ENCODE data around the gene ITGA1. TPM values are rescaled to one million over a fixed set of nuclear protein-coding genes. Genes with fewer than 3 reads are reported as not detected.
"Not testable (repeated sequence)": the region's sequence is repeated elsewhere in the genome, so short reads cannot be mapped to it uniquely, and the experiment has no call there.

The ITGA1 gene
- total and polyA plus RNA-seq, 4 donors, result 17.8 to 152 (median 98.5) TPM

- WGBS, 2 donors, result 18 to 25% methylated on average over 2 of the region's 2 CpGs
- ATAC-seq (ENCODE audit: low FRiP score), result no peak
- no peak overlapping the region for H3K4me3 ChIP-seq (ENCODE audit: low read length in 2 of 2)
These were observed 173.6 kb downstream of the ITGA1 start for GRCh38 chr5:52961274-52961681.

DNA sequence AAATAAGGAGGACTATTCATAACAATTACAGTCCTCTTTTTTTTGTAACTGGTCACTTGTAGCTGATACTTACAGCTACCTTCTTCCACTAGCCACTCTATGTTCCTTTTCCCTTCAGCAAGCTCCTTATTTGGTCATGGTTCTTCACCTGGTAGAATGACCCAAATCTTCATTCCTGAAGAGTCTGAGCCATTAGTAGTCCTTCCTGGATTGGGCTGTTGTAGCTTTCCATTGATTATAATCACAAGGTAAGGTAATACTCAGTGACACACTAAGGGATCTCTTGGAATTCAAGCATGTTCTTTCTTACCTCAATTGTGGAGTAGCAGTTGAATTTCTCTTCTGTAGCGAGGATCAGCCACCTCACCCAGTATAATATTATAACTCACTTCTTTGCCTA, 175.9 kb downstream of the ITGA1 start:
- no peak for ATAC-seq (ENCODE audit: low FRiP score)
- WGBS, 2 donors, result 94 to 97% methylated on average over 1 of the region's 1 CpG
- H3K27ac ChIP-seq (ENCODE audit: low read depth in 1 of 2, low read length in 2 of 2), result no peak overlapping the region
- intact Hi-C loops (cut with DNase I), result no loop called here
- no peak for DNase-seq
- peaks cover 0 to 2% of the 10 kb centered on the region in 2 donors for H3K4me1 ChIP-seq (ENCODE audit: control insufficient read depth in 1 of 2, insufficient read depth in 2 of 2, low read length in 2 of 2)
- H3K36me3 ChIP-seq (ENCODE audit: control insufficient read depth in 1 of 2, insufficient read depth in 2 of 2, low read length in 1 of 2), result no peaks in the 10 kb centered on the region
- H3K9me3 ChIP-seq (ENCODE audit: control insufficient read depth, low read length), result no peaks in the 10 kb centered on the region
- H3K27me3 ChIP-seq (ENCODE audit: control insufficient read depth in 1 of 2, insufficient read depth in 2 of 2, low read length in 1 of 2), result no peaks in the 10 kb centered on the region
- H3K4me3 ChIP-seq (ENCODE audit: low read length in 2 of 2), result no peak overlapping the region

More at GRCh38 chr5:52961274-52961681, 173.6 kb downstream of the ITGA1 start:
- no peak for DNase-seq
- no peaks in the 10 kb centered on the region for H3K9me3 ChIP-seq (ENCODE audit: control insufficient read depth, low read length)
- peaks cover 2 to 3% of the 10 kb centered on the region in 2 donors for H3K36me3 ChIP-seq (ENCODE audit: control insufficient read depth in 1 of 2, insufficient read depth in 2 of 2, low read length in 1 of 2)
- intact Hi-C loops (cut with DNase I), result no loop called here
- peaks cover 0 to 2% of the 10 kb centered on the region in 2 donors for H3K4me1 ChIP-seq (ENCODE audit: control insufficient read depth in 1 of 2, insufficient read depth in 2 of 2, low read length in 2 of 2)
- H3K27me3 ChIP-seq (ENCODE audit: control insufficient read depth in 1 of 2, insufficient read depth in 2 of 2, low read length in 1 of 2), result no peaks in the 10 kb centered on the region
- H3K27ac ChIP-seq (ENCODE audit: low read depth in 1 of 2, low read length in 2 of 2), result no peak overlapping the region

DNA sequence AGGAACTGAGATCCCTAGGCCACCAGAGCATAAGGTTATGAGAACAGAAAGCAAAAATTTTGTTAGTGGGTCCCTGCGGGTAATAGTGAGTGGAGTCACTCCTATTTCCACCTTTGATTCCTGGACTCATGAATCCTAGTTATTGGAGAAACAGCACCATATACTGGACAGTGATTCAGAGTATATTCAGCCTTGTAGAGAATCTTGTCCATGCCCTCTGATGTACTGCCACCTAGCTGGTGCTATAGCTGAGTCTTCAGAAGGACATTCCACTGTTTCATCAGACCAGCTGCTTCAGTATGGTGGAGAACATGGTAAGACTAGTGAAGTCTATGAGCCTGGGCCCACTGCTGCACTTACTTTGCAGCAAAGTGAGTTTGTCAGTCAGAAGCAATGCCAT, 176.4 kb downstream of the ITGA1 start:
- no peak overlapping the region for H3K4me3 ChIP-seq (ENCODE audit: low read length in 2 of 2)
- no peaks in the 10 kb centered on the region for H3K9me3 ChIP-seq (ENCODE audit: control insufficient read depth, low read length)
- 90 to 97% methylated on average over 1 of the region's 1 CpG for WGBS, 2 donors
- DNase-seq (no peak), ATAC-seq (ENCODE audit: low FRiP score) (no peak)
- intact Hi-C loops (cut with DNase I), result no loop called here
- no peaks in the 10 kb centered on the region for H3K36me3 ChIP-seq (ENCODE audit: control insufficient read depth in 1 of 2, insufficient read depth in 2 of 2, low read length in 1 of 2)
- H3K27me3 ChIP-seq (ENCODE audit: control insufficient read depth in 1 of 2, insufficient read depth in 2 of 2, low read length in 1 of 2), result no peaks in the 10 kb centered on the region
- H3K27ac ChIP-seq (ENCODE audit: low read depth in 1 of 2, low read length in 2 of 2), result no peak overlapping the region
- H3K4me1 ChIP-seq (ENCODE audit: control insufficient read depth in 1 of 2, insufficient read depth in 2 of 2, low read length in 2 of 2), result peaks cover 0 to 2% of the 10 kb centered on the region in 2 donors

GRCh38 chr5:52976157-52976556, 188.4 kb downstream of the ITGA1 start:
- intact Hi-C loops (cut with DNase I); H3K27ac ChIP-seq (ENCODE audit: low read depth in 1 of 2, low read length in 2 of 2); DNase-seq; H3K4me1 ChIP-seq (ENCODE audit: control insufficient read depth in 1 of 2, insufficient read depth in 2 of 2, low read length in 2 of 2); H3K9me3 ChIP-seq (ENCODE audit: control insufficient read depth, low read length); H3K36me3 ChIP-seq (ENCODE audit: control insufficient read depth in 1 of 2, insufficient read depth in 2 of 2, low read length in 1 of 2); H3K27me3 ChIP-seq (ENCODE audit: control insufficient read depth in 1 of 2, insufficient read depth in 2 of 2, low read length in 1 of 2); H3K4me3 ChIP-seq (ENCODE audit: low read length in 2 of 2); ATAC-seq (ENCODE audit: low FRiP score): not testable (repeated sequence)
- 81 to 86% methylated on average over 7 of the region's 7 CpGs for WGBS, 2 donors

DNA sequence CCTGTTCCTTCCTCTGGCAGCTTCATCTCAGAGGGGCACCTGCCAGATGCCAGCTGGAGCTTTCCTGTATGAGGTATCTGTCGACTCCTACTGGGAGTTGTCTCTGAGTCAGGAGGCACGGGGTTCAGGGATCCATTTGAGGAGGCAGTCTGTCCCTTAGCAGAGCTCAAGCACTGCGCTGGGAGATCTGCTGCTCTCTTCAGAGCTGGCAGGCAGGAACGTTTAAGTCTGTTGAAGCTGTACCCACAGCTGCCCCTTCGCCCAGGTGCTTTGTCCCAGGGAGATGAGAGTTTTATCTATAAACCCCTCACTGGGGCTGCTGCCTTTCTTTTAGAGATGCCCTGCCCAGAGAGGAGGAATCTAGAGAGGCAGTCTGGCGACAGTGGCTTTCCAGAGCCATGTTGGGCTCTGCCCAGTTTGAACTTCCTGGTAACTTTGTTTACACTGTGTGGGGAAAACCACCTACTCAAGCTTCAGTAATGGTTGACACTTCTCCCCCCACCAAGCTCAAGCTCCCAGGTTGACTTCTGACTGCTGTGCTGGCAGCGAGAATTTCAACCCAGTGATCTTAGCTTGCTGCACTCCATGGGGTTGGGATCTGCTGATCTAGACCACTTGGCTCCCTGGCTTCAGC, 189.7 kb downstream of the ITGA1 start:
- Histone ChIP-seq H3K36me3 (ENCODE audit: control insufficient read depth in 1 of 2, insufficient read depth in 2 of 2, low read length in 1 of 2) (no peaks in the 10 kb centered on the region), H3K4me1 (ENCODE audit: control insufficient read depth in 1 of 2, insufficient read depth in 2 of 2, low read length in 2 of 2) (no peaks in the 10 kb centered on the region), H3K4me3 (ENCODE audit: low read length in 2 of 2) (no peak overlapping the region), H3K27ac (ENCODE audit: low read depth in 1 of 2, low read length in 2 of 2) (no peak overlapping the region), H3K9me3 (ENCODE audit: control insufficient read depth, low read length) (peaks cover 4% of the 10 kb centered on the region), H3K27me3 (ENCODE audit: control insufficient read depth in 1 of 2, insufficient read depth in 2 of 2, low read length in 1 of 2) (no peaks in the 10 kb centered on the region)
- no peak for DNase-seq
- ATAC-seq (ENCODE audit: low FRiP score), result no peak
- 93% methylated on average over 7 of the region's 7 CpGs for WGBS, 2 donors
- intact Hi-C loops (cut with DNase I), result no loop called here

DNA sequence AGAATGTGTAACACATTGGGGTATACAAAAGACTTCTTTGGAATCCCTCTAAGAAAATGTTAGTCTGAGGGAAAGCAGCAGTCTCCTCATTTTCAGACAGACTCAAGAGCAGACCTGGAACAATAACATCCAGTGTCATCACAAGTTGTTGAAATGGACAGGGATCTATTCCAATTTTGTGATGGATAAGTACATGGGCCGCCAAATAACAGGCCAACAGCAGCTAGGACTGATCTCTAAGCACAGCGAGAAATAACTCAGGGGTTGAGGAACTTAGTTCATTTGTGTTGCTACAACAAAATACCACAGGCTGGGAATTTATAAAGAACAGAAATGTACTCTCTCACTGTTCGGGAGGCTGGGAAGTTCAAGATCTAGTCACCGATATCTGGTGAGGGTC, 193.8 kb downstream of the ITGA1 start:
- intact Hi-C loops (cut with DNase I), result no loop called here
- Histone ChIP-seq H3K4me3 (ENCODE audit: low read length in 2 of 2) (no peak overlapping the region), H3K4me1 (ENCODE audit: control insufficient read depth in 1 of 2, insufficient read depth in 2 of 2, low read length in 2 of 2) (no peaks in the 10 kb centered on the region), H3K27ac (ENCODE audit: low read depth in 1 of 2, low read length in 2 of 2) (no peak overlapping the region), H3K36me3 (ENCODE audit: control insufficient read depth in 1 of 2, insufficient read depth in 2 of 2, low read length in 1 of 2) (no peaks in the 10 kb centered on the region), H3K9me3 (ENCODE audit: control insufficient read depth, low read length) (peaks cover 4% of the 10 kb centered on the region), H3K27me3 (ENCODE audit: control insufficient read depth in 1 of 2, insufficient read depth in 2 of 2, low read length in 1 of 2) (no peaks in the 10 kb centered on the region)
- ATAC-seq (ENCODE audit: low FRiP score) (no peak), DNase-seq (no peak)
- 67 to 84% methylated on average over 4 of the region's 4 CpGs for WGBS, 2 donors

GRCh38 chr5:52983731-52984636, 196.3 kb downstream of the ITGA1 start:
- intact Hi-C loops (cut with DNase I), result no loop called here
- ATAC-seq (ENCODE audit: low FRiP score), result no peak
- H3K9me3 ChIP-seq (ENCODE audit: control insufficient read depth, low read length), result no peaks in the 10 kb centered on the region
- H3K27ac ChIP-seq (ENCODE audit: low read depth in 1 of 2, low read length in 2 of 2), result no peak overlapping the region
- no peaks in the 10 kb centered on the region for H3K4me1 ChIP-seq (ENCODE audit: control insufficient read depth in 1 of 2, insufficient read depth in 2 of 2, low read length in 2 of 2)
- no peak for DNase-seq
- whole genome bisulfite sequencing, 2 donors, result 35% methylated on average over 3 of the region's 3 CpGs
- H3K36me3 ChIP-seq (ENCODE audit: control insufficient read depth in 1 of 2, insufficient read depth in 2 of 2, low read length in 1 of 2), result no peaks in the 10 kb centered on the region
- no peaks in the 10 kb centered on the region for H3K27me3 ChIP-seq (ENCODE audit: control insufficient read depth in 1 of 2, insufficient read depth in 2 of 2, low read length in 1 of 2)
- H3K4me3 ChIP-seq (ENCODE audit: low read length in 2 of 2), result no peak overlapping the region

- intact Hi-C loops (cut with DNase I), result no loop called here
- Histone ChIP-seq H3K4me3 (ENCODE audit: low read length in 2 of 2) (no peak overlapping the region), H3K9me3 (ENCODE audit: control insufficient read depth, low read length) (no peaks in the 10 kb centered on the region), H3K36me3 (ENCODE audit: control insufficient read depth in 1 of 2, insufficient read depth in 2 of 2, low read length in 1 of 2) (no peaks in the 10 kb centered on the region), H3K27me3 (ENCODE audit: control insufficient read depth in 1 of 2, insufficient read depth in 2 of 2, low read length in 1 of 2) (no peaks in the 10 kb centered on the region), H3K4me1 (ENCODE audit: control insufficient read depth in 1 of 2, insufficient read depth in 2 of 2, low read length in 2 of 2) (no peaks in the 10 kb centered on the region), H3K27ac (ENCODE audit: low read depth in 1 of 2, low read length in 2 of 2) (no peak overlapping the region)
- WGBS, 2 donors, result 92 to 93% methylated on average over 3 of the region's 3 CpGs
- DNase-seq (no peak), ATAC-seq (ENCODE audit: low FRiP score) (no peak)
These were observed 197.6 kb downstream of the ITGA1 start for GRCh38 chr5:52985306-52985705.

All from aorta (tissue), 5 donors.